WTC11 (cell line): Measurements from ENCODE around the gene LPAR3. TPM values are rescaled to one million over a fixed set of nuclear protein-coding genes. Genes with fewer than 3 reads are reported as not detected.
A peak's percentile ranks its signal among the peaks of the same experiment; 100 is the strongest.

ENCODE experiments used
- ATAC-seq: fragments of 200-7000 bp; cut with Tn5 transposase; 2 replicates; pipeline ENCODE4 v1.10.0; 2021; ENCODE audit warnings: mild to moderate bottlenecking, moderate library complexity
- CTCF ChIA-PET: fragments of 300-600 bp; sonication (Branson Sonifier 250); formaldehyde crosslinking; loops from one replicate; lab custom pipeline; 2021; ENCODE audit warnings: antibody characterized with exemption; lab: Charles Lee
- POLR2A ChIA-PET: fragments of 350-600 bp; sonication (Branson Sonifier 250); formaldehyde crosslinking; loops from one replicate; lab custom pipeline; 2021; ENCODE audit warnings: antibody characterized with exemption; lab: Charles Lee
- DNase-seq: peaks from one replicate; pipeline ENCODE4 v3.0.0; 2021; ENCODE audit warnings: low spot score
- H3K27ac Mint-ChIP-seq: 2 replicates; pipeline ENCODE4 v1.8.0; 2021; ENCODE audit warnings: mixed read lengths
- H3K27me3 Mint-ChIP-seq: 2 replicates; pipeline ENCODE4 v1.8.0; 2021; ENCODE audit warnings: low read depth, mild to moderate bottlenecking, moderate library complexity, mixed read lengths
- H3K36me3 Mint-ChIP-seq: 2 replicates; pipeline ENCODE4 v1.8.0; 2021; ENCODE audit warnings: mixed read lengths
- H3K4me1 Mint-ChIP-seq: 2 replicates; pipeline ENCODE4 v1.8.0; 2022; ENCODE audit warnings: mixed read lengths
- H3K4me3 Mint-ChIP-seq: 2 replicates; pipeline ENCODE4 v1.8.0; 2021; ENCODE audit warnings: mild to moderate bottlenecking, moderate library complexity, mixed read lengths
- H3K9me3 Mint-ChIP-seq: 2 replicates; pipeline ENCODE4 v1.8.0; 2021; ENCODE audit warnings: mixed read lengths
- CBFB ChIP-seq: sonication (generic); formaldehyde crosslinking; IDR thresholded peaks from 2 replicates; pipeline ENCODE4 v1.8.1; 2022; ENCODE audit warnings: mild to moderate bottlenecking, low read depth, missing genetic modification reagents
- ESRRA ChIP-seq: sonication (generic); formaldehyde crosslinking; IDR thresholded peaks from 2 replicates; pipeline ENCODE4 v1.8.1; 2022; ENCODE audit warnings: mild to moderate bottlenecking, missing genetic modification reagents, borderline replicate concordance
- FOXJ3 ChIP-seq: sonication (generic); formaldehyde crosslinking; IDR thresholded peaks from 2 replicates; pipeline ENCODE4 v1.9.0; 2021; ENCODE audit warnings: missing genetic modification reagents, mild to moderate bottlenecking, borderline replicate concordance
- FOXK1 ChIP-seq: sonication (generic); formaldehyde crosslinking; IDR thresholded peaks from 2 replicates; pipeline ENCODE4 v1.8.0; 2022; ENCODE audit warnings: mild to moderate bottlenecking, moderate library complexity, missing genetic modification reagents
- HMGA2 ChIP-seq: fragments of 250-450 bp; sonication (Bioruptor Pico); IDR thresholded peaks from 2 replicates; pipeline ENCODE4 v1.4.0; 2021; ENCODE audit warnings: mild to moderate bottlenecking, moderate library complexity
- IRF2 ChIP-seq: sonication (generic); formaldehyde crosslinking; IDR thresholded peaks from 2 replicates; pipeline ENCODE4 v1.8.0; 2022; ENCODE audit warnings: low read depth, missing genetic modification reagents, borderline replicate concordance
- NR1H2 ChIP-seq: sonication (generic); formaldehyde crosslinking; IDR thresholded peaks from 2 replicates; pipeline ENCODE4 v1.9.0; 2021; ENCODE audit warnings: mild to moderate bottlenecking, moderate library complexity, missing genetic modification reagents
- NR3C1 ChIP-seq: sonication (generic); formaldehyde crosslinking; conservative IDR thresholded peaks from 2 replicates; pipeline ENCODE4 v1.8.1; 2023; ENCODE audit warnings: low read depth, mild to moderate bottlenecking, missing genetic modification reagents
- RORB ChIP-seq: fragments of 250-450 bp; sonication (Bioruptor Pico); IDR thresholded peaks from 2 replicates; pipeline ENCODE4 v1.9.0; 2021; ENCODE audit warnings: mild to moderate bottlenecking
- SMAD4 ChIP-seq: sonication (generic); formaldehyde crosslinking; IDR thresholded peaks from 2 replicates; pipeline ENCODE4 v1.8.0; 2022; ENCODE audit warnings: mild to moderate bottlenecking, missing genetic modification reagents
- SP1 ChIP-seq: sonication (generic); formaldehyde crosslinking; conservative IDR thresholded peaks from 2 replicates; pipeline ENCODE4 v1.8.1; 2022; ENCODE audit warnings: missing genetic modification reagents
- TP53 ChIP-seq: sonication (generic); formaldehyde crosslinking; IDR thresholded peaks from 2 replicates; pipeline ENCODE4 v1.8.1; 2023; ENCODE audit warnings: mild to moderate bottlenecking, missing genetic modification reagents
- ZNF138 ChIP-seq: sonication (generic); formaldehyde crosslinking; conservative IDR thresholded peaks from 2 replicates; pipeline ENCODE4 v1.8.1; 2022; ENCODE audit warnings: mild to moderate bottlenecking, moderate library complexity, missing genetic modification reagents
- ZNF219 ChIP-seq: sonication (generic); formaldehyde crosslinking; IDR thresholded peaks from 2 replicates; pipeline ENCODE4 v1.8.0; 2023; ENCODE audit warnings: missing genetic modification reagents, mild to moderate bottlenecking, borderline replicate concordance
- ZNF317 ChIP-seq: sonication (generic); formaldehyde crosslinking; IDR thresholded peaks from 2 replicates; pipeline ENCODE4 v1.8.1; 2023; ENCODE audit warnings: low read depth, mild to moderate bottlenecking, moderate library complexity, missing genetic modification reagents, borderline replicate concordance
- total RNA-seq: library from RNA; stranded (reverse); gene quantifications from 3 replicates; pipeline ENCODE4 v1.2.3, GENCODE V29; 2021
- TF ChIP-seq, protein P1 (sequence below): sonication (generic); formaldehyde crosslinking; conservative IDR thresholded peaks from 2 replicates; pipeline ENCODE4 v1.8.1; 2022; ENCODE audit warnings: mild to moderate bottlenecking, missing genetic modification reagents
- TF ChIP-seq, protein P2 (sequence below): sonication (generic); formaldehyde crosslinking; IDR thresholded peaks from 2 replicates; pipeline ENCODE4 v1.8.1; 2023; ENCODE audit warnings: mild to moderate bottlenecking, missing genetic modification reagents, moderate library complexity
- TF ChIP-seq, protein P3 (sequence below): sonication (generic); formaldehyde crosslinking; IDR thresholded peaks from 2 replicates; pipeline ENCODE4 v1.8.0; 2022; ENCODE audit warnings: mild to moderate bottlenecking, missing genetic modification reagents
- TF ChIP-seq, protein P4 (sequence below): sonication (generic); formaldehyde crosslinking; IDR thresholded peaks from 2 replicates; pipeline ENCODE4 v1.8.0; 2023; ENCODE audit warnings: missing genetic modification reagents, mild to moderate bottlenecking, borderline replicate concordance
- TF ChIP-seq, protein P5 (sequence below): sonication (generic); formaldehyde crosslinking; IDR thresholded peaks from 2 replicates; pipeline ENCODE4 v1.8.0; 2022; ENCODE audit warnings: mild to moderate bottlenecking, missing genetic modification reagents
- TF ChIP-seq, protein P6 (sequence below): sonication (generic); formaldehyde crosslinking; IDR thresholded peaks from 2 replicates; pipeline ENCODE4 v1.8.0; 2023; ENCODE audit warnings: missing genetic modification reagents
- TF ChIP-seq, protein P7 (sequence below): sonication (generic); formaldehyde crosslinking; IDR thresholded peaks from 2 replicates; pipeline ENCODE4 v1.8.1; 2023; ENCODE audit warnings: mild to moderate bottlenecking, missing genetic modification reagents, moderate library complexity
- TF ChIP-seq, protein P8 (sequence below): fragments of 250-450 bp; sonication (Bioruptor Pico); IDR thresholded peaks from 2 replicates; pipeline ENCODE4 v1.8.0; 2021; ENCODE audit warnings: mild to moderate bottlenecking

LPAR3 gene
- total RNA-seq, 1 experiment from 2014 or later, result 33.3 TPM

DNA sequence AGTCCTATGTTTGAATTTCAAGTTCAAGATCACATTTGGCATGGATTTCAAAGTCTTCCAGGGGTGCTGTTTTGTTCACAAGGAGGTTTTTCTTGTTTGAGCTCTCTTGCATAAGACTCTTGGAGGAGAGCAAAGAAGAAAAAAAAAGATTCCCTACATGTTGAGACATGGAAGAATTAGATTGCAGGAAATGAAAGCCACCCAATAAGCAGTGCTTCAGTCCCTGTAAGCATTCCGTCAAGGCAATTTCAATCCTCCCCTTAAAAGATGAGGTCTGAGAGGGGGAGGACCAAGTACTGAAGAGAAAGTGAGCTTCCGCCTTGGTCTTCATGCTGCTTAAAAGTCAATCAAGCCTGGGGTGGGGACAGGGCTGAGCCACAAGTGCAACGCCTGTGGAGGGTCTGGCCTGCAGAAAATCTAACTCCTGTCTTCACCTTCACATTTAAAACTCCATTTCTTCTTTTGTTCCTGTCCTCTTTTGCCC, 50.2 kb downstream of the LPAR3 start:
- no peaks in the 10 kb centered on the region for H3K36me3 Mint-ChIP-seq
- TF ChIP-seq FOXK1 (CRISPR knock-in tag) (no peak), HMGA2 (CRISPR knock-in tag) (no peak), IRF2 (CRISPR knock-in tag) (no peak), SMAD4 (no peak), RORB (CRISPR knock-in tag) (no peak), ZNF138 (no peak), ESRRA (CRISPR knock-in tag) (no peak), ZNF317 (CRISPR knock-in tag) (no peak), NR1H2 (no peak), TP53 (CRISPR knock-in tag) (no peak), SP1 (CRISPR knock-in tag) (no peak), FOXJ3 (CRISPR knock-in tag) (no peak), NR3C1 (no peak)
- TF ChIP-seq, protein P1, sequence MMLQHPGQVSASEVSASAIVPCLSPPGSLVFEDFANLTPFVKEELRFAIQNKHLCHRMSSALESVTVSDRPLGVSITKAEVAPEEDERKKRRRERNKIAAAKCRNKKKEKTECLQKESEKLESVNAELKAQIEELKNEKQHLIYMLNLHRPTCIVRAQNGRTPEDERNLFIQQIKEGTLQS (CRISPR knock-in tag), result no peak
- TF ChIP-seq, protein P2, sequence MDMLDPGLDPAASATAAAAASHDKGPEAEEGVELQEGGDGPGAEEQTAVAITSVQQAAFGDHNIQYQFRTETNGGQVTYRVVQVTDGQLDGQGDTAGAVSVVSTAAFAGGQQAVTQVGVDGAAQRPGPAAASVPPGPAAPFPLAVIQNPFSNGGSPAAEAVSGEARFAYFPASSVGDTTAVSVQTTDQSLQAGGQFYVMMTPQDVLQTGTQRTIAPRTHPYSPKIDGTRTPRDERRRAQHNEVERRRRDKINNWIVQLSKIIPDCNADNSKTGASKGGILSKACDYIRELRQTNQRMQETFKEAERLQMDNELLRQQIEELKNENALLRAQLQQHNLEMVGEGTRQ (CRISPR knock-in tag), result no peak
- TF ChIP-seq, protein P3, sequence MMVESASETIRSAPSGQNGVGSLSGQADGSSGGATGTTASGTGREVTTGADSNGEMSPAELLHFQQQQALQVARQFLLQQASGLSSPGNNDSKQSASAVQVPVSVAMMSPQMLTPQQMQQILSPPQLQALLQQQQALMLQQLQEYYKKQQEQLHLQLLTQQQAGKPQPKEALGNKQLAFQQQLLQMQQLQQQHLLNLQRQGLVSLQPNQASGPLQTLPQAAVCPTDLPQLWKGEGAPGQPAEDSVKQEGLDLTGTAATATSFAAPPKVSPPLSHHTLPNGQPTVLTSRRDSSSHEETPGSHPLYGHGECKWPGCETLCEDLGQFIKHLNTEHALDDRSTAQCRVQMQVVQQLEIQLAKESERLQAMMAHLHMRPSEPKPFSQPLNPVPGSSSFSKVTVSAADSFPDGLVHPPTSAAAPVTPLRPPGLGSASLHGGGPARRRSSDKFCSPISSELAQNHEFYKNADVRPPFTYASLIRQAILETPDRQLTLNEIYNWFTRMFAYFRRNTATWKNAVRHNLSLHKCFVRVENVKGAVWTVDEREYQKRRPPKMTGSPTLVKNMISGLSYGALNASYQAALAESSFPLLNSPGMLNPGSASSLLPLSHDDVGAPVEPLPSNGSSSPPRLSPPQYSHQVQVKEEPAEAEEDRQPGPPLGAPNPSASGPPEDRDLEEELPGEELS, result no peak
- TF ChIP-seq, protein P4, sequence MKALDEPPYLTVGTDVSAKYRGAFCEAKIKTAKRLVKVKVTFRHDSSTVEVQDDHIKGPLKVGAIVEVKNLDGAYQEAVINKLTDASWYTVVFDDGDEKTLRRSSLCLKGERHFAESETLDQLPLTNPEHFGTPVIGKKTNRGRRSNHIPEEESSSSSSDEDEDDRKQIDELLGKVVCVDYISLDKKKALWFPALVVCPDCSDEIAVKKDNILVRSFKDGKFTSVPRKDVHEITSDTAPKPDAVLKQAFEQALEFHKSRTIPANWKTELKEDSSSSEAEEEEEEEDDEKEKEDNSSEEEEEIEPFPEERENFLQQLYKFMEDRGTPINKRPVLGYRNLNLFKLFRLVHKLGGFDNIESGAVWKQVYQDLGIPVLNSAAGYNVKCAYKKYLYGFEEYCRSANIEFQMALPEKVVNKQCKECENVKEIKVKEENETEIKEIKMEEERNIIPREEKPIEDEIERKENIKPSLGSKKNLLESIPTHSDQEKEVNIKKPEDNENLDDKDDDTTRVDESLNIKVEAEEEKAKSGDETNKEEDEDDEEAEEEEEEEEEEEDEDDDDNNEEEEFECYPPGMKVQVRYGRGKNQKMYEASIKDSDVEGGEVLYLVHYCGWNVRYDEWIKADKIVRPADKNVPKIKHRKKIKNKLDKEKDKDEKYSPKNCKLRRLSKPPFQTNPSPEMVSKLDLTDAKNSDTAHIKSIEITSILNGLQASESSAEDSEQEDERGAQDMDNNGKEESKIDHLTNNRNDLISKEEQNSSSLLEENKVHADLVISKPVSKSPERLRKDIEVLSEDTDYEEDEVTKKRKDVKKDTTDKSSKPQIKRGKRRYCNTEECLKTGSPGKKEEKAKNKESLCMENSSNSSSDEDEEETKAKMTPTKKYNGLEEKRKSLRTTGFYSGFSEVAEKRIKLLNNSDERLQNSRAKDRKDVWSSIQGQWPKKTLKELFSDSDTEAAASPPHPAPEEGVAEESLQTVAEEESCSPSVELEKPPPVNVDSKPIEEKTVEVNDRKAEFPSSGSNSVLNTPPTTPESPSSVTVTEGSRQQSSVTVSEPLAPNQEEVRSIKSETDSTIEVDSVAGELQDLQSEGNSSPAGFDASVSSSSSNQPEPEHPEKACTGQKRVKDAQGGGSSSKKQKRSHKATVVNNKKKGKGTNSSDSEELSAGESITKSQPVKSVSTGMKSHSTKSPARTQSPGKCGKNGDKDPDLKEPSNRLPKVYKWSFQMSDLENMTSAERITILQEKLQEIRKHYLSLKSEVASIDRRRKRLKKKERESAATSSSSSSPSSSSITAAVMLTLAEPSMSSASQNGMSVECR, result no peak
- ChIA-PET CTCF (interaction anchor here (0.6 to 2.2 kb wide), 4 partner anchors 61 to 313 kb away, joined by 3 to 12 read pairs (median 4); no protein-coding TSS in a partner anchor), POLR2A (no interaction called here)
- DNase-seq (no peak), ATAC-seq (peak; percentile 73)
- no peak overlapping the region; the same call in 1 of the 2 replicates for H3K27ac Mint-ChIP-seq
- H3K4me1 Mint-ChIP-seq, result peaks cover 21% of the 10 kb centered on the region
- no peaks in the 10 kb centered on the region for H3K27me3 Mint-ChIP-seq
- no peak overlapping the region for H3K4me3 Mint-ChIP-seq
- H3K9me3 Mint-ChIP-seq, result no peaks in the 10 kb centered on the region

DNA sequence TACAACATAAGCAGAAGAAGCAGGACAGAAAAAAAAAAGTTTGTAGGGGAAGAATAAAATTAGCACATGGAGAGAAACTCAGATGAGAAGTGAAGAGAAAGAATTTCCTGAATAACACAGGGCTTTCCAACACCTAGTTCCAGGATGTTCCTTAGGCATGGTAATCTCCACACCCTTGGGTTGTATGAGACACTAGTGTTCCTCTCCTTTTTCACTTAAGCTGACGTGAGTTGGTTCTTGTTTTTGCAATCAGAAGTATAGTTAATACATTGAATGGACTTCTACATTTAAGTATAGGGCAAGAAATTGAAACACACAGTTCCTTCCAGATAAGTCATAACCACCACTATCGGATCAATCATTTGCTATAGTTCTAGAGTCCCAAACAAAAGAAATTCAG, 51.0 kb downstream of the LPAR3 start:
- DNase-seq (no peak), ATAC-seq (no peak)
- H3K9me3 Mint-ChIP-seq, result no peaks in the 10 kb centered on the region
- H3K4me1 Mint-ChIP-seq, result peaks cover 20% of the 10 kb centered on the region
- ChIA-PET CTCF (interaction anchor here (1.1 to 1.2 kb wide), 2 partner anchors 70 to 268 kb away, joined by 3 read pairs; no protein-coding TSS in a partner anchor), POLR2A (no interaction called here)
- no peaks in the 10 kb centered on the region for H3K36me3 Mint-ChIP-seq
- no peak overlapping the region for H3K27ac Mint-ChIP-seq
- no peaks in the 10 kb centered on the region for H3K27me3 Mint-ChIP-seq
- H3K4me3 Mint-ChIP-seq, result no peak overlapping the region
- no peak for TF ChIP-seq RORB (CRISPR knock-in tag)
- TF ChIP-seq ZNF219 (CRISPR knock-in tag), result no peak
- no peak for TF ChIP-seq CBFB (CRISPR knock-in tag)
- TF ChIP-seq, protein P5, sequence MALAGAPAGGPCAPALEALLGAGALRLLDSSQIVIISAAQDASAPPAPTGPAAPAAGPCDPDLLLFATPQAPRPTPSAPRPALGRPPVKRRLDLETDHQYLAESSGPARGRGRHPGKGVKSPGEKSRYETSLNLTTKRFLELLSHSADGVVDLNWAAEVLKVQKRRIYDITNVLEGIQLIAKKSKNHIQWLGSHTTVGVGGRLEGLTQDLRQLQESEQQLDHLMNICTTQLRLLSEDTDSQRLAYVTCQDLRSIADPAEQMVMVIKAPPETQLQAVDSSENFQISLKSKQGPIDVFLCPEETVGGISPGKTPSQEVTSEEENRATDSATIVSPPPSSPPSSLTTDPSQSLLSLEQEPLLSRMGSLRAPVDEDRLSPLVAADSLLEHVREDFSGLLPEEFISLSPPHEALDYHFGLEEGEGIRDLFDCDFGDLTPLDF (CRISPR knock-in tag), result no peak
- TF ChIP-seq, protein P6, sequence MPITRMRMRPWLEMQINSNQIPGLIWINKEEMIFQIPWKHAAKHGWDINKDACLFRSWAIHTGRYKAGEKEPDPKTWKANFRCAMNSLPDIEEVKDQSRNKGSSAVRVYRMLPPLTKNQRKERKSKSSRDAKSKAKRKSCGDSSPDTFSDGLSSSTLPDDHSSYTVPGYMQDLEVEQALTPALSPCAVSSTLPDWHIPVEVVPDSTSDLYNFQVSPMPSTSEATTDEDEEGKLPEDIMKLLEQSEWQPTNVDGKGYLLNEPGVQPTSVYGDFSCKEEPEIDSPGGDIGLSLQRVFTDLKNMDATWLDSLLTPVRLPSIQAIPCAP, result no peak
- TF ChIP-seq HMGA2 (CRISPR knock-in tag), result no peak
- TF ChIP-seq, protein P7, sequence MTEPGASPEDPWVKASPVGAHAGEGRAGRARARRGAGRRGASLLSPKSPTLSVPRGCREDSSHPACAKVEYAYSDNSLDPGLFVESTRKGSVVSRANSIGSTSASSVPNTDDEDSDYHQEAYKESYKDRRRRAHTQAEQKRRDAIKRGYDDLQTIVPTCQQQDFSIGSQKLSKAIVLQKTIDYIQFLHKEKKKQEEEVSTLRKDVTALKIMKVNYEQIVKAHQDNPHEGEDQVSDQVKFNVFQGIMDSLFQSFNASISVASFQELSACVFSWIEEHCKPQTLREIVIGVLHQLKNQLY (CRISPR knock-in tag), result no peak
- TF ChIP-seq, protein P8, sequence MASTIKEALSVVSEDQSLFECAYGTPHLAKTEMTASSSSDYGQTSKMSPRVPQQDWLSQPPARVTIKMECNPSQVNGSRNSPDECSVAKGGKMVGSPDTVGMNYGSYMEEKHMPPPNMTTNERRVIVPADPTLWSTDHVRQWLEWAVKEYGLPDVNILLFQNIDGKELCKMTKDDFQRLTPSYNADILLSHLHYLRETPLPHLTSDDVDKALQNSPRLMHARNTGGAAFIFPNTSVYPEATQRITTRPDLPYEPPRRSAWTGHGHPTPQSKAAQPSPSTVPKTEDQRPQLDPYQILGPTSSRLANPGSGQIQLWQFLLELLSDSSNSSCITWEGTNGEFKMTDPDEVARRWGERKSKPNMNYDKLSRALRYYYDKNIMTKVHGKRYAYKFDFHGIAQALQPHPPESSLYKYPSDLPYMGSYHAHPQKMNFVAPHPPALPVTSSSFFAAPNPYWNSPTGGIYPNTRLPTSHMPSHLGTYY (CRISPR knock-in tag), result no peak
- TF ChIP-seq NR1H2, result no peak
